Small intestine (tissue), 7 donors: ENCODE results near the gene CCNK. TPM values are rescaled to one million over a fixed set of nuclear protein-coding genes. Genes with fewer than 3 reads are reported as not detected.

ENCODE experiments used
- DNase-seq, 2 donors: peaks; one replicate each; pipeline versions ENCODE4 v3.0.0 to v3.0.0-alpha.2; 2013
- FAIRE-seq: peaks from 2 replicates; lab custom pipeline; 2012; peaks lifted over from hg19 to GRCh38; lab: Jason Lieb, UNC
- H3K27ac ChIP-seq, 3 donors: one replicate each; pipeline ENCODE4 v1.5.1; 2013; ENCODE audit warnings: low read length in 2 of 3, mild to moderate bottlenecking in 2 of 3, control low read depth in 1 of 3, inconsistent platforms in 1 of 3, low read depth in 1 of 3, moderate library complexity in 1 of 3
- H3K27me3 ChIP-seq, 3 donors: one replicate each; pipeline ENCODE4 v1.6.1; 2013; ENCODE audit warnings: low read length in 3 of 3, inconsistent platforms in 1 of 3; ENCODE audit not compliant: control insufficient read depth in 3 of 3, insufficient read depth in 3 of 3
- H3K36me3 ChIP-seq, 3 donors: one replicate each; pipeline ENCODE4 v1.6.1; 2013; ENCODE audit warnings: low read length in 3 of 3, inconsistent platforms in 1 of 3, low read depth in 1 of 3, mild to moderate bottlenecking in 1 of 3, moderate library complexity in 1 of 3; ENCODE audit not compliant: control insufficient read depth in 3 of 3, insufficient read depth in 2 of 3
- H3K4me1 ChIP-seq, 3 donors: one replicate each; pipeline ENCODE4 v1.6.1; 2013; ENCODE audit warnings: low read length in 2 of 3, inconsistent platforms in 1 of 3, low read depth in 1 of 3, mild to moderate bottlenecking in 1 of 3, moderate library complexity in 1 of 3; ENCODE audit not compliant: control insufficient read depth in 3 of 3, insufficient read depth in 2 of 3
- H3K4me3 ChIP-seq, 3 donors: one replicate each; pipeline ENCODE4 v1.5.1; 2013; ENCODE audit warnings: low read length in 3 of 3, control low read depth in 1 of 3, inconsistent platforms in 1 of 3, low read depth in 1 of 3, mild to moderate bottlenecking in 1 of 3, moderate library complexity in 1 of 3
- H3K9me3 ChIP-seq, 2 donors: one replicate each; pipeline ENCODE4 v1.6.1; 2013; ENCODE audit warnings: low read depth in 1 of 2, low read length in 1 of 2; ENCODE audit not compliant: control insufficient read depth in 2 of 2, insufficient read depth in 1 of 2
- WGBS, 3 donors: extraction: QIAGEN DNeasy Blood & Tissue Kit; methylation state at CpG; one replicate each; pipeline ENCODE4 v1.1.7; 2013; 5-methylcytosine and 5-hydroxymethylcytosine counted together
- polyA plus RNA-seq, 4 donors: library from polyadenylated mRNA; stranded (reverse) in 3 of 4; unstranded in 1 of 4; fragments of 200-250 nt in 3 of 4; fragments of 120-200 nt in 1 of 4; gene quantifications; one replicate each; pipeline versions ENCODE4 v1.2.1 to v1.2.3, GENCODE V29; 2013
- donor health status: healthy with polysubstance abuse.
- donor health status: control.
- donor health status: control.
- donor health status: Bipolar disorder and iron deficiency.
- donor health status: healthy.

Gene CCNK
- polyA plus RNA-seq, 4 donors, result 13.4 to 43.4 (median 17.3) TPM

DNA sequence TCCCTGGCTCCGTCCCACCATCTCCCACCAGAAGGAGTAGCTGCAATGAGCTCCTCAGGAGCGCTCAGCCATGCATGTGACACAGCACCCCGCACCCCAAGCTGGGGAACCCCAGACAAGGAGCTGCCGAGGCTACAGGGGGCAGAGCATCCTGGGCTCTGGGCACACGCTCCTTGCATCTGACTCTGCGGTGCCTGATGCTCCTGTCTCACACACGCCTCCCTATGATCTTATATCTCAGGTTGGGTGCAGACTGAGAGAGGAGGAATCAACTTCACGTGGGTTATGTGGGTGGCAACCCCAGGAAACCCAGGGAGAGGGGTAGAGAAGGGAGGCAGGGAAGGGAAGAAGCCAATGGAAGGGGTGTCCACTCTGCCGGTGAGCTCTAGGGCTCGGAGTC, 60.0 kb downstream of the CCNK start:
- FAIRE-seq, result no peak
- Histone ChIP-seq H3K27ac (no peak overlapping the region), H3K4me1 (peaks cover 2 to 30% (median 7%) of the 10 kb centered on the region in 3 donors)

GRCh38 chr14:99541677-99542470, 60.7 kb downstream of the CCNK start:
- no peak for FAIRE-seq
- no peaks in the 10 kb centered on the region for H3K9me3 ChIP-seq
- H3K36me3 ChIP-seq, result peaks cover 0 to 29% (median 0%) of the 10 kb centered on the region in 3 donors
- 62 to 76% (median 69%) methylated on average over 18 of the region's 18 CpGs for WGBS, 3 donors
- no peaks in the 10 kb centered on the region for H3K27me3 ChIP-seq
- no peak overlapping the region for H3K27ac ChIP-seq
- H3K4me3 ChIP-seq, result no peak overlapping the region
- H3K4me1 ChIP-seq, result peaks cover 2 to 33% (median 7%) of the 10 kb centered on the region in 3 donors
- DNase-seq, result peak in 1 of 2 donors; percentile 54

More for the DNA sequence above, 60.0 kb downstream of the CCNK start:
- H3K9me3 ChIP-seq, result no peaks in the 10 kb centered on the region
- H3K4me3 ChIP-seq, result no peak overlapping the region
- no peak for DNase-seq
- WGBS, 3 donors, result 73 to 77% (median 73%) methylated on average over 10 of the region's 10 CpGs
- peaks cover 0 to 31% (median 0%) of the 10 kb centered on the region in 3 donors for H3K36me3 ChIP-seq
- H3K27me3 ChIP-seq, result no peaks in the 10 kb centered on the region

- H3K9me3 ChIP-seq, result no peaks in the 10 kb centered on the region
- no peaks in the 10 kb centered on the region for H3K27me3 ChIP-seq
- peaks cover 0 to 29% (median 0%) of the 10 kb centered on the region in 3 donors for H3K36me3 ChIP-seq
- H3K27ac ChIP-seq, result no peak overlapping the region
- 85 to 91% (median 87%) methylated on average over 13 of the region's 13 CpGs for WGBS, 3 donors
- H3K4me1 ChIP-seq, result peaks cover 2 to 28% (median 7%) of the 10 kb centered on the region in 3 donors
- DNase-seq (no peak), FAIRE-seq (no peak)
- H3K4me3 ChIP-seq, result no peak overlapping the region
Measured at GRCh38 chr14:99542566-99542965, 61.4 kb downstream of the CCNK start.

DNA sequence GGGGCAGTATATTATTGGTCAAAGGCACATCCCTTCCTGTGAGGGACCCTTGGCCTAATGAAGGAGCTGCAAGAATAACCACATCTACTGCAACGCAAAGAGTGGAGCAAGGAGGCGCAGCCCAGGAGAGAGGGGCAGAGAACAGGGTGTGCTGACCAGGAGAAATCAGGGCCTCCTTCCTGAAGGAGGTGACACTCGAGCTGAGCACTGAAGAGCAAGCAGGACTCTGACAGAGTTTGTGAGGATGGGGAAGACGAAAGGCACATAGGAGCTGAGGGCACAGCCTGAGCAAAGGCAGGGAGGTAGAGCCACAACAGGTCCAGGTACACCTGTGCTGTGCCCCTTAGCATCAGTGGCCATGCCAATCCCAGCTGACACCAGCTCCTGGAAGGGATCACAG, 62.2 kb downstream of the CCNK start:
- Histone ChIP-seq H3K27me3 (no peaks in the 10 kb centered on the region), H3K4me1 (peaks cover under 1 to 23% (median 7%) of the 10 kb centered on the region in 3 donors), H3K9me3 (no peaks in the 10 kb centered on the region), H3K27ac (no peak overlapping the region), H3K36me3 (peaks cover 0 to 29% (median 0%) of the 10 kb centered on the region in 3 donors), H3K4me3 (no peak overlapping the region)
- DNase-seq (no peak), FAIRE-seq (no peak)
- 84 to 93% (median 87%) methylated on average over 4 of the region's 4 CpGs for WGBS, 3 donors

GRCh38 chr14:99543985-99544384, 62.8 kb downstream of the CCNK start:
- 84 to 90% (median 89%) methylated on average over 12 of the region's 12 CpGs for WGBS, 3 donors
- DNase-seq (no peak), FAIRE-seq (no peak)
- peaks cover 0 to 26% (median 0%) of the 10 kb centered on the region in 3 donors for H3K36me3 ChIP-seq
- H3K4me1 ChIP-seq, result peaks cover 0 to 26% (median 7%) of the 10 kb centered on the region in 3 donors
- no peaks in the 10 kb centered on the region for H3K9me3 ChIP-seq
- H3K27ac ChIP-seq, result no peak overlapping the region
- no peaks in the 10 kb centered on the region for H3K27me3 ChIP-seq
- no peak overlapping the region for H3K4me3 ChIP-seq

DNA sequence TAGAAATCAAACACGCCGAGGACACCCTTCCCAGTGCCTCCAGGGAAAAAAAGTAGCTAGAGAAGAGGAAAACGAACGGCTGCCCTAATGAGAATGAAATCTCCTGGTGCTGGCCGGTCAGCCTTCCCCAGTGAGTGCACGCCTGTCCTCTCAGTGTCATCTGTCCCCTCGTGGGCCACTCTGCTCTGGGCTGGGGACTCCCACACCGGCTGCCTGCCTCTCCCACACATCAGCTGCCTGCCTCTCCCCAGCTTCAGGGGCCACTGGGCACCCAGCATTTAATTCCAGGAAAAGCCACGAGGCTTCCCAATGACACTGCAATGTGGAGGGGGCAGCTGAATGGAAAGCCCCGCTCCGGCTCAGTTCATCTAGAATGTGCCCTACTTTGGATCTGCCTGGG, 63.8 kb downstream of the CCNK start:
- Histone ChIP-seq H3K36me3 (peaks cover 0 to 26% (median 0%) of the 10 kb centered on the region in 3 donors), H3K4me1 (peaks cover 0 to 37% (median 7%) of the 10 kb centered on the region in 3 donors), H3K27ac (no peak overlapping the region), H3K27me3 (no peaks in the 10 kb centered on the region), H3K4me3 (no peak overlapping the region), H3K9me3 (no peaks in the 10 kb centered on the region)
- DNase-seq (no peak), FAIRE-seq (no peak)
- 72 to 79% (median 73%) methylated on average over 11 of the region's 11 CpGs for WGBS, 3 donors

GRCh38 chr14:99545586-99545985, 64.4 kb downstream of the CCNK start:
- DNase-seq, result no peak
- 77 to 86% (median 85%) methylated on average over 6 of the region's 6 CpGs for WGBS, 3 donors
- peaks cover 0 to 43% (median 7%) of the 10 kb centered on the region in 3 donors for H3K4me1 ChIP-seq
- no peaks in the 10 kb centered on the region for H3K27me3 ChIP-seq
- no peaks in the 10 kb centered on the region for H3K9me3 ChIP-seq
- H3K27ac ChIP-seq, result no peak overlapping the region
- no peak for FAIRE-seq
- H3K4me3 ChIP-seq, result no peak overlapping the region
- H3K36me3 ChIP-seq, result peaks cover 0 to 27% (median 0%) of the 10 kb centered on the region in 3 donors

GRCh38 chr14:99546234-99546879, 65.1 kb downstream of the CCNK start:
- Histone ChIP-seq H3K27me3 (no peaks in the 10 kb centered on the region), H3K9me3 (no peaks in the 10 kb centered on the region), H3K4me3 (no peak overlapping the region), H3K36me3 (peaks cover 0 to 30% (median 0%) of the 10 kb centered on the region in 3 donors), H3K27ac (no peak overlapping the region), H3K4me1 (peaks cover 0 to 50% (median 9%) of the 10 kb centered on the region in 3 donors)
- DNase-seq (no peak), FAIRE-seq (no peak)
- WGBS, 3 donors, result 58 to 69% (median 69%) methylated on average over 13 of the region's 13 CpGs
